NAMALWA (cell line): ENCODE data around the gene DHRSX.

Experiments used
- DNase-seq: peaks from one replicate; pipeline ENCODE4 v3.0.0-alpha.2; 2015; ENCODE audit warnings: low spot score

Gene DHRSX

GRCh38 chrX:2452799-2453198 lies 48.0 kb downstream of the DHRSX start:
- DNase-seq = no peak

- DNase-seq = no peak
These were observed 48.4 kb downstream of the DHRSX start for GRCh38 chrX:2452317-2452784.

GRCh38 chrX:2451501-2452316 lies 49.1 kb downstream of the DHRSX start:
- no peak for DNase-seq

- no peak for DNase-seq
These were observed 50.1 kb downstream of the DHRSX start for GRCh38 chrX:2450681-2451080.

GRCh38 chrX:2449135-2449886 lies 51.5 kb downstream of the DHRSX start:
- DNase-seq = peak; percentile 58

GRCh38 chrX:2447484-2447883 lies 53.3 kb downstream of the DHRSX start:
- no peak for DNase-seq

- DNase-seq = no peak
These were observed 54.0 kb downstream of the DHRSX start for GRCh38 chrX:2446815-2447214.

- DNase-seq = no peak
These were observed 54.8 kb downstream of the DHRSX start for GRCh38 chrX:2445662-2446623.

- DNase-seq = no peak
These were observed 58.1 kb downstream of the DHRSX start for GRCh38 chrX:2442694-2443093.

- DNase-seq = no peak
These were observed 59.3 kb downstream of the DHRSX start for GRCh38 chrX:2441466-2441865.

- DNase-seq = no peak
These were observed 61.2 kb downstream of the DHRSX start for GRCh38 chrX:2439613-2440012.

GRCh38 chrX:2435465-2435864 lies 65.3 kb downstream of the DHRSX start:
- DNase-seq = no peak

GRCh38 chrX:2434270-2435163 lies 66.3 kb downstream of the DHRSX start:
- DNase-seq = no peak

GRCh38 chrX:2432298-2432863 lies 68.4 kb downstream of the DHRSX start:
- peak; percentile 14 for DNase-seq

GRCh38 chrX:2430265-2430825 lies 70.4 kb downstream of the DHRSX start:
- DNase-seq = no peak

GRCh38 chrX:2427737-2428136 lies 73.0 kb downstream of the DHRSX start:
- no peak for DNase-seq

- no peak for DNase-seq
These were observed 73.6 kb downstream of the DHRSX start for GRCh38 chrX:2427147-2427546.

- no peak for DNase-seq
These were observed 74.4 kb downstream of the DHRSX start for GRCh38 chrX:2426289-2426882.

- DNase-seq = no peak
These were observed 75.3 kb downstream of the DHRSX start for GRCh38 chrX:2425286-2426071.
